Hepatocyte (in vitro differentiated cells): ENCODE data around the gene HBE1.

ENCODE experiments used
- EZH2 ChIP-seq: fragments of 200-600 bp; sonication (generic); IDR thresholded peaks from 2 replicates; pipeline ENCODE4 v1.6.1; 2016; ENCODE audit warnings: antibody characterized with exemption, mild to moderate bottlenecking, borderline replicate concordance
- TF ChIP-seq, protein P1 (sequence below): fragments of 200-600 bp; sonication (generic); IDR thresholded peaks from 2 replicates; pipeline ENCODE4 v1.5.1; 2016; ENCODE audit warnings: antibody characterized with exemption, mild to moderate bottlenecking; ENCODE audit not compliant: poor library complexity

GRCh38 chr11:5288108-5288905, 18.6 kb upstream of the HBE1 start:
- TF ChIP-seq, protein P1, sequence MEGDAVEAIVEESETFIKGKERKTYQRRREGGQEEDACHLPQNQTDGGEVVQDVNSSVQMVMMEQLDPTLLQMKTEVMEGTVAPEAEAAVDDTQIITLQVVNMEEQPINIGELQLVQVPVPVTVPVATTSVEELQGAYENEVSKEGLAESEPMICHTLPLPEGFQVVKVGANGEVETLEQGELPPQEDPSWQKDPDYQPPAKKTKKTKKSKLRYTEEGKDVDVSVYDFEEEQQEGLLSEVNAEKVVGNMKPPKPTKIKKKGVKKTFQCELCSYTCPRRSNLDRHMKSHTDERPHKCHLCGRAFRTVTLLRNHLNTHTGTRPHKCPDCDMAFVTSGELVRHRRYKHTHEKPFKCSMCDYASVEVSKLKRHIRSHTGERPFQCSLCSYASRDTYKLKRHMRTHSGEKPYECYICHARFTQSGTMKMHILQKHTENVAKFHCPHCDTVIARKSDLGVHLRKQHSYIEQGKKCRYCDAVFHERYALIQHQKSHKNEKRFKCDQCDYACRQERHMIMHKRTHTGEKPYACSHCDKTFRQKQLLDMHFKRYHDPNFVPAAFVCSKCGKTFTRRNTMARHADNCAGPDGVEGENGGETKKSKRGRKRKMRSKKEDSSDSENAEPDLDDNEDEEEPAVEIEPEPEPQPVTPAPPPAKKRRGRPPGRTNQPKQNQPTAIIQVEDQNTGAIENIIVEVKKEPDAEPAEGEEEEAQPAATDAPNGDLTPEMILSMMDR: no peak
- no peak for TF ChIP-seq EZH2
